SK-N-SH (cell line): ENCODE results near the gene ELOA2.

Source experiments
- EZH2phosphoT487 ChIP-seq: fragments of 200-600 bp; sonication (generic); IDR thresholded peaks from 2 replicates; pipeline ENCODE4 v1.6.1; 2017; ENCODE audit warnings: low read depth, mixed run types, mild to moderate bottlenecking, antibody characterized with exemption, moderate library complexity, borderline replicate concordance
- GABPA ChIP-seq: IDR thresholded peaks from 2 replicates; pipeline ENCODE4 v1.4.0; 2012; ENCODE audit warnings: low read depth, mild to moderate bottlenecking
- JUND ChIP-seq: IDR thresholded peaks from 2 replicates; pipeline ENCODE4 v1.4.0; 2012
- NFIC ChIP-seq: IDR thresholded peaks from 2 replicates; pipeline ENCODE4 v1.4.0; 2012; ENCODE audit warnings: borderline replicate concordance
- NRF1 ChIP-seq: IDR thresholded peaks from 2 replicates; pipeline ENCODE4 v1.6.1; 2012; ENCODE audit warnings: low read depth, mild to moderate bottlenecking, low read length
- POLR2AphosphoS5 ChIP-seq: IDR thresholded peaks from 2 replicates; pipeline ENCODE4 v1.6.1; 2012; ENCODE audit warnings: low read depth, low read length
- RAD21 ChIP-seq: IDR thresholded peaks from 2 replicates; pipeline ENCODE4 v1.6.1; 2012; ENCODE audit warnings: mild to moderate bottlenecking, low read length
- RCOR1 ChIP-seq: fragments of 150-350 bp; IDR thresholded peaks from 2 replicates; pipeline ENCODE4 v1.6.1; 2017; ENCODE audit warnings: antibody characterized with exemption, low read length
- RFX5 ChIP-seq: IDR thresholded peaks from 2 replicates; pipeline ENCODE4 v1.6.1; 2012; ENCODE audit warnings: mild to moderate bottlenecking, improper control_type of control experiment, low read length
- TF ChIP-seq, protein P1 (sequence below): fragments of 200-600 bp; sonication (generic); IDR thresholded peaks from 2 replicates; pipeline ENCODE4 v1.6.1; 2017; ENCODE audit warnings: antibody characterized with exemption, mild to moderate bottlenecking, moderate library complexity
- TF ChIP-seq, protein P2 (sequence below): IDR thresholded peaks from 2 replicates; pipeline ENCODE4 v1.4.0; 2012; ENCODE audit warnings: low read depth
- TF ChIP-seq, protein P3 (sequence below): fragments of 150-350 bp; IDR thresholded peaks from 2 replicates; pipeline ENCODE4 v1.6.1; 2017; ENCODE audit warnings: antibody characterized with exemption, low read length, low read depth, borderline replicate concordance
- TF ChIP-seq, protein P4 (sequence below): IDR thresholded peaks from 2 replicates; pipeline ENCODE4 v1.4.0; 2012; ENCODE audit warnings: low read depth, borderline replicate concordance

DNA sequence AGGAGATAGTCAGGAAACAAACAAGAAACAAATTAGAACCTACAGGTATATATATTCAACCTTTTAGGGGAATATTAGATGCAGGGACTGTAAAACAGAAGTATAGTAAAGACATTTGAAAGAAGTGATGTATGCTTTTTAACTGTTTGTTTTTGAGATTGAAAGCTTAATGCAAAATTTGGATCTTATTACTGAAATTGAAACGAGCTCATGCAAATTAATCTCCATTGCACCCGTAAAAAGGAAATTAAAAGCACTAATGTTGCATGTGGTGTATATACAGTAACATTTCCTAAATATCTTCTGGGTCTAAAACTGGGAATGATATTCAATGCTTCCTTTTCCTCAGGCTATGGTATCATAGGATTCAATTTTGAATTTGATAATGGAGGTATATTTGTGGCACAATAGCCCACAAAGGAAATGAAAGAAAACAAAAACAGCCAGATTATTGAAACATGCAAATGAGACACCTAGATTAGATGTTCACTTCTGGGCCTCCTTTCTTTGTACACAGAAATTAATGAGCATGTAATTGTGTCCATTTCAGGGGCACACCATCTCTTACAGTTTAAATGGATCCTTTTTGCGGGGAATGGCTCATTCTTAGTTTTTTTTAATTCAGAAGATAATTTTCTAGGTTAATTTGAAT is 1.6 kb upstream of the ELOA2 start:
- TF ChIP-seq RFX5 (no peak), EZH2phosphoT487 (no peak), NFIC (no peak), RCOR1 (no peak), NRF1 (no peak), POLR2AphosphoS5 (no peak), JUND (no peak), GABPA (no peak), RAD21 (no peak)
- TF ChIP-seq, protein P1, sequence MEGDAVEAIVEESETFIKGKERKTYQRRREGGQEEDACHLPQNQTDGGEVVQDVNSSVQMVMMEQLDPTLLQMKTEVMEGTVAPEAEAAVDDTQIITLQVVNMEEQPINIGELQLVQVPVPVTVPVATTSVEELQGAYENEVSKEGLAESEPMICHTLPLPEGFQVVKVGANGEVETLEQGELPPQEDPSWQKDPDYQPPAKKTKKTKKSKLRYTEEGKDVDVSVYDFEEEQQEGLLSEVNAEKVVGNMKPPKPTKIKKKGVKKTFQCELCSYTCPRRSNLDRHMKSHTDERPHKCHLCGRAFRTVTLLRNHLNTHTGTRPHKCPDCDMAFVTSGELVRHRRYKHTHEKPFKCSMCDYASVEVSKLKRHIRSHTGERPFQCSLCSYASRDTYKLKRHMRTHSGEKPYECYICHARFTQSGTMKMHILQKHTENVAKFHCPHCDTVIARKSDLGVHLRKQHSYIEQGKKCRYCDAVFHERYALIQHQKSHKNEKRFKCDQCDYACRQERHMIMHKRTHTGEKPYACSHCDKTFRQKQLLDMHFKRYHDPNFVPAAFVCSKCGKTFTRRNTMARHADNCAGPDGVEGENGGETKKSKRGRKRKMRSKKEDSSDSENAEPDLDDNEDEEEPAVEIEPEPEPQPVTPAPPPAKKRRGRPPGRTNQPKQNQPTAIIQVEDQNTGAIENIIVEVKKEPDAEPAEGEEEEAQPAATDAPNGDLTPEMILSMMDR = no peak
- TF ChIP-seq, protein P2, sequence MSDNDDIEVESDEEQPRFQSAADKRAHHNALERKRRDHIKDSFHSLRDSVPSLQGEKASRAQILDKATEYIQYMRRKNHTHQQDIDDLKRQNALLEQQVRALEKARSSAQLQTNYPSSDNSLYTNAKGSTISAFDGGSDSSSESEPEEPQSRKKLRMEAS = no peak
- TF ChIP-seq, protein P3, sequence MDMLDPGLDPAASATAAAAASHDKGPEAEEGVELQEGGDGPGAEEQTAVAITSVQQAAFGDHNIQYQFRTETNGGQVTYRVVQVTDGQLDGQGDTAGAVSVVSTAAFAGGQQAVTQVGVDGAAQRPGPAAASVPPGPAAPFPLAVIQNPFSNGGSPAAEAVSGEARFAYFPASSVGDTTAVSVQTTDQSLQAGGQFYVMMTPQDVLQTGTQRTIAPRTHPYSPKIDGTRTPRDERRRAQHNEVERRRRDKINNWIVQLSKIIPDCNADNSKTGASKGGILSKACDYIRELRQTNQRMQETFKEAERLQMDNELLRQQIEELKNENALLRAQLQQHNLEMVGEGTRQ = no peak
- TF ChIP-seq, protein P4, sequence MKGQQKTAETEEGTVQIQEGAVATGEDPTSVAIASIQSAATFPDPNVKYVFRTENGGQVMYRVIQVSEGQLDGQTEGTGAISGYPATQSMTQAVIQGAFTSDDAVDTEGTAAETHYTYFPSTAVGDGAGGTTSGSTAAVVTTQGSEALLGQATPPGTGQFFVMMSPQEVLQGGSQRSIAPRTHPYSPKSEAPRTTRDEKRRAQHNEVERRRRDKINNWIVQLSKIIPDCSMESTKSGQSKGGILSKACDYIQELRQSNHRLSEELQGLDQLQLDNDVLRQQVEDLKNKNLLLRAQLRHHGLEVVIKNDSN = no peak
